ENCODE results near the gene CLIC1. TPM values are rescaled to one million over a fixed set of nuclear protein-coding genes. Genes with fewer than 3 reads are reported as not detected.

The CLIC1 gene
- total RNA-seq, 1 donor from 2014 or later, result 469 TPM

DNA sequence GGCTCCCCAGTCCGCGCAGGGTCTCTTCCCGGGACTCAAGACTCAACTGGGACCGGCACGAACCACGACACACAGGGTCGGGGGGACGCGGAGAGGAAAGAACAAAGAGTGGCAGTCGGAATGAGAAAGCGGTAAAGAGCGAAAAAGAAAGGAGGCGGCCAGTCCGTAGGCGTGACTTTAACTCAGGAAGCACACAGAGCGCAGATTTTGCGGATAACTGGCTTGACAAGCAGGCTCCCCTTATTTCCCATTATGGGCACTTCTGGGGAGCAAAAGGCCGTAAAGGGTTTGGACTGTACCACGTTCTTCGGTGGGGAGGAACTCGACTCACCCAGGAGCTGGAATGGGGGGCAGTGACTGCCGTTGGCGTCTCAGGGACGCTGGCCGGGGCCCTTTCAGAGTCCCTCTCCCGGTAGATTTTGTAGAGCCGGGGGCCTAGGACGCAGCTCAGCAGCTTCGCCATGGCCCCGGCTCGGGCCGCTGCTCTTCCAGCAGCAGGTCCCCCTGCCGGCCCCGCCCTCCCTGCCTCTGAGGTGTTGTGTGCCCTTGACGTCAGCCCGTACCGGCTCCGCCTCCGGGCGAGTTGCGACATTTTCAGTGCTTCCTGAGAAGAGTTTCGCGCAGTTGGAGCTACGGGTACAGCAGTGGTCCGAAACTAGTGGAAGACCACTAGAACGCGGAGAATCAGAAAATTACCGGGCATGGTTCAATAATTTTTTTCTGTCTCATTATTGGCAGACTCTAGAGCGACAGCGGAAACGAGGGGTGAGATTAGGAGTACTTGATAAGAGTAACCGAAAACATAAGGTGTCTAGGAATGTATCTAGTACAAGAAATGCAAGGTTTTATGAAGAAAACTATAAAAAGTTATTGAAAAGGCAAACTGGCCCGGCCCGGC lies 33.3 kb downstream of the CLIC1 start, which contains the start of gene ABHD16A:
ABHD16A (minus strand) TSS at position 506 of the 898 bp plus-strand sequence; CDS start at position 463, 43 bp downstream.
- DNase-seq (ENCODE audit: low read depth in 2 of 2), result peak; percentile 99

DNA sequence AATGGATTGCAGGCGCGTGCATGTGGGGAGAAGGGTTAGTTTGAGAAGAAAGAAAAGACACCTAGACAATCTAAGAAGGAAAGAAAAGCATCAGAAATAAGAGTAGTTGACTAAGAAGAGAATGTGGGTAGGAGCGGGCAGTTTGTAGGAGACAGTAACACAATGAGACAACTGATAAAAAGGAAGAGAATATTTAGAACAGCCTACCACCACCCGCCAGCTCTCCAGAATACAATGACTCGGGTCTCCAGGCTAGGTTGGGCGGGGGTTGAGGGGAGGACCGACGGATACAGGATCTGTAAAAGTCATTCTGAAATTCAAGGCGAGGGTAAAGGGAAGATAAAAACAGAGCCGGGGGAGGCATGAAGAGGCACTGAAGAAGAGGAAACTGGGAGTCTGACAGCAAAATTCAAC lies 33.9 kb downstream of the CLIC1 start:
- DNase-seq (ENCODE audit: low read depth in 2 of 2), result peak; percentile 31 to 43

DNA sequence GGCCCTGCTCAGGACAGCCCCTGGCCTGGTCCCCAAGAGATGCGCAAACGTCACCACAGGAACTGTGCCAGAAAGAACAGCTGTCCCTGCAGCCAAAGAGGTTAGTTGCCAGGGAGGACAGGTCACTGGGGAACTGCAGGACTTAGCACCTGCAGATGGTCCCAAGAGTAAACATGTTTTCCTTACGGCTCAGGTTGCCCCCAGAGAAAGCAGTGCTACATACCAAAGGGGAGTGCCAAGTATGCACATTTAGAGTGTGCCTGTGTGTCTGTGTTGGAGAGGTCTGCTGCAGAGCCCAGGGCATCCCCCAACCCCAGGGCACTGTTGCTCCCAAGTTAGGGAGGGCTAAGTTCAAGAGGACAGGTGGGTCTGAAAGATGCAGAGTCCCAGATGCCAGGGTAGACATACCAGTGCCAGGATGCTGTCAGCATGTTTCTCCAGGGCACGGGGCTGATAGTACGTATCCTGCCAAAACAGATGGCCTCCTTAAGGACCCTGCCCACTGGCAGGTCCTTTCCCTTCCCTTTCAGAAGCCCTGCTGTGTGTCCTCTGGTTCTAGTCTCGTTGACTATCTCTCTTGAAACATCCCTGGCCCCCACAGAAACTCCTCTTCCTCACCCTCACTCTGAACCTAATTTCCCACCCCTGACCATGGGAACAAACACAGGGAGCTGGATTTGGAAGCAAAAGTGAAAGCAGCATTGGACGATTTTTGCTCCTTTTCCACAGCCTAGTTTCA lies 34.5 kb downstream of the CLIC1 start:
- DNase-seq (ENCODE audit: low read depth in 2 of 2), result peak; percentile 55 to 61

DNA sequence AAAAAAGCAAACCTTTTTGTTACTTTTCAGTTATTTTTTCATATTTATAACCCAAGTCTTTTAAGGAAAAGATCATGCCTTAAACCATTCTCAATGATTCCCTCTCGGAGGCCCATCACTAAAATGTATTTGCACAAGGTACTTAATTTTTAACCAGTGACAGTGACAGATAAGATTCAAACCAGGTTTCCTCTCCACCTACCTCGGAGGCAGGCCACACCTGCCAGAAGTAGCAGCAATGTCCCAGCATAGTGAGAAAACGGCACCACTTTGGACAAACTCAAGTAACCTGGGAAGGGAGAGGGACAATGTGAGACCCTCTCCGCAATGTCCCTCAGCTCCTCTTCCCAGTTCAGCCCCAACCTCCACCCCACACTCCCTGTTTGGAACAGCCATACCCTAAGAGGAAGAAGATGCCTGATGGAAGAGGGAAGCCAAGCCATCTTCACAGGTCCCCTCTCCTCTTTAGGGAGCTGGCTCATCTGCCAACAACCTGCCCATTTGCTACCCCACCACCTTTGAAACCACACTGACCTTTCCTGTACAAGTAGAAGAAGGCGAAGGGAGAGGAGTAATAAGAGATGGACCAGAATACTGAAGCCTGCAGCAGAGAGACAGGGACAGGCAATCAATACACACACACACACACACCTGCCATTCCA lies 35.5 kb downstream of the CLIC1 start:
- DNase-seq (ENCODE audit: low read depth in 2 of 2), result no peak

DNA sequence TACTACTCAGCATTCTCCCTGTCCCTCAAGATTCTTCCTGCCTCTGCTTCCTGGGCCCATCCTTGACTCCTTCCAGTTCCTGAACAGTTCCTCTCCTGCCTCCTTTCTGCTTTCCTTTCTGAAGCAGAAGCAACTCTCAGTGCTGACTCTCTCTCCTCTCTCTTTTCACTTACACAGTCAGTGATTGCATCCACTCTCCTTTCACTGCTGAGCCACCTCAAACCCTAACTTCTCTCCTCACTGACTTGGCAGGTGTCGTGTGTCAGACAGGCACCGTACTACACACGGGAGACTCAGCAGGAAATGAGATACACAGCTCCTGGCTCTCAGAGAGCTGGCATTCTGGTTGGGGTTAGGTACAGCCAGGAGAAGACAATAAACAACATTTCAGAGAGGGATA lies 38.8 kb downstream of the CLIC1 start:
- no peak for DNase-seq (ENCODE audit: low read depth in 2 of 2)

DNA sequence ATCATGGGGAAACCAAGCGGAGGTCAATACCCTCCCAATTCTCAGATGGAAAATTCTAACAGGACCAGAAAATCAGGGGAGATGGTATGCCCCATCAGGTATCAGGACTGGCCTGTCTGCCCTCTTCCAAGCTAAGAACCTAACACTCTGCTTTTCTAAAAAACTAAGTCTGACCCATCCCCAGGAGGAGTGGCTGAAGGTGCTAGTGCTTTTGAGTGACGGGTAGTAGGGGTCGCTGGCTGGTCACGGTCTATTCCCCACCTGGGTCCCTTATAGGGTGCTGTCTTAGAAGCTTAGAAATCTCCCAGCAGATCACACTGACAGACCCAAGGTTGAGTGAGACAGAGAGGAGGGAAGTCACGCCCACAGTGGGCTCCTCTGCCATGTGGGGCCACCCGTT lies 42.8 kb downstream of the CLIC1 start:
- DNase-seq (ENCODE audit: low read depth in 2 of 2), result no peak

DNA sequence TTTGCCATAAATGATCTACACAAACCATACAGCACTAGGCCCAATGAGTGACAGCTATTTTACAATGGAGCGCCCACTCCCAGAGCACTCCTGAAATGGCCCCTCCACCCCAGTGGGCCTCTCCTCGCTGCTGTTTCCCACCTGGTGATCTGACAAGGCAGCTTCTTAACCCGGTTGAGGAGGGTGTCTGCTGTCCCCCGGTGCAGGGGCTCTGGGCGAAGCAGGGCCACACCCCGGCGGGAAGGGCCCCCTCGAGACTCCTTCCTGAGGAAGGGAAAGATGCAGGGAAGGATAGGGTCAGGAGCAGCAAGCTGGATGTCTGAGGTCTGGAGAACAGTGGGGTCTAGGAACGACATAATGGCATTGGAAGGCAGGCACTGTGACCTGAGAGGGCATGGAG lies 43.4 kb downstream of the CLIC1 start:
- DNase-seq (ENCODE audit: low read depth in 2 of 2), result no peak

DNA sequence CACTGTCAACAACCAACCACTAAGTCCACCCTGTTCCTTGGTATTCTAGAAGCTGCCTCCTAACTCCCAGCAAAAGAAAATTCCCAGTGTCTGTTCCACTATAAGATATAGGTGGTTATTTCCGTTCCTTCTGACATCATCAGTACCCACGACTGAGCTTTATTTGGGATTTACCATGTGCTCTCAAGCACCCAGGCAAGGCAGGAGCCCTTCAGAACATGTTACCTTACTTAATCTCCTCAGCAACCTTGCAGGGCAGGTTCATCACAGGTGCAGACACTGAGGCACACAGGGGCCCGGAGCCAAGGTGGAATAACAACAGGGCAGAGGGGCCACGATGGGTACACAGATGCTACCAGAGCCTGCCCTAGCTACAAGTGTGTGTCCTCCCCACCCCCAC lies 44.0 kb downstream of the CLIC1 start:
- no peak for DNase-seq (ENCODE audit: low read depth in 2 of 2)

DNA sequence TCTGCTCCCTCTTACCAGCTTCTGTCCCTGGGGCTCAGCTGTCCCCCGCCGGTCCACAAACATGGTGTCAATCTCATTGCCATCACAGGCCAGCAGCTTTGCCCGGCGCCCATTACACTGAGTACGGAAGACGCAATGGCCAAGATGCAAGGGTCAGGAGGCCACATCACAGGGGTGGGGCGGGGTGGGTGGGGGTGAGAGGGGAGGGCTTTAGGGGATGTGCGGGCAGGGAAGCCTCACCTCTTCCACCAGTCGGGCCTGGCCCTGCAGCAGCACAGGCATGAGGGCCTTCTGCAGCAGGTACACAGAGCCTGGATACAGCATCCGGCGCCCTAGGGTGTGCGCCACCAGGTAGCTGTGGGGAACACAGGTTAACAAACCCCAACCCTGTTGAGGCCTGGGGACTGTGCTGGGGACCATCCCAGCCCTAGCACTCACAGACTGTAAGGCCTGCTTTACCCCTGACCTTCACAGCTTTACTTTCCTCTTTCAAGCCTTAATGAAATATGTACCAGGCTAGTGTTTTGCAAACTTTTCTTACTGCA lies 44.7 kb downstream of the CLIC1 start:
- no peak for DNase-seq (ENCODE audit: low read depth in 2 of 2)

DNA sequence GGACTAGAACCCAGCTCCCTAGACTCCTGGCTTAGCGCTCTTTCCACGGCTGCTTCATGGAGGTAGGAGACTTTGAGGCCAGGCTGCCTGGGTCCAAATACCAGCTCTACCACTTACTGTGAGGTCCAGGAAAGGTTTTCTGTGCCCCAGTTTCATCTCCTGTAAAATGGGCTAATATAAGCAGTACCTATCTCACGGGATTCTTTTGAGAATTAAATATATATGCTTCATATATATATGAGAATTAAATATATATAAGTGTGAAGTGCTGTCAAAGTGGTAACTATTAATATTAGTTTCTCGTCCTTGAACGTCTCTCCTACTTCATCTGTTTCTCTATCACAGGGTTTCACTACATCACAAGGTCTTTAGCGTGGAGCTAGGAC lies 45.3 kb downstream of the CLIC1 start:
- DNase-seq (ENCODE audit: low read depth in 2 of 2), result no peak

DNA sequence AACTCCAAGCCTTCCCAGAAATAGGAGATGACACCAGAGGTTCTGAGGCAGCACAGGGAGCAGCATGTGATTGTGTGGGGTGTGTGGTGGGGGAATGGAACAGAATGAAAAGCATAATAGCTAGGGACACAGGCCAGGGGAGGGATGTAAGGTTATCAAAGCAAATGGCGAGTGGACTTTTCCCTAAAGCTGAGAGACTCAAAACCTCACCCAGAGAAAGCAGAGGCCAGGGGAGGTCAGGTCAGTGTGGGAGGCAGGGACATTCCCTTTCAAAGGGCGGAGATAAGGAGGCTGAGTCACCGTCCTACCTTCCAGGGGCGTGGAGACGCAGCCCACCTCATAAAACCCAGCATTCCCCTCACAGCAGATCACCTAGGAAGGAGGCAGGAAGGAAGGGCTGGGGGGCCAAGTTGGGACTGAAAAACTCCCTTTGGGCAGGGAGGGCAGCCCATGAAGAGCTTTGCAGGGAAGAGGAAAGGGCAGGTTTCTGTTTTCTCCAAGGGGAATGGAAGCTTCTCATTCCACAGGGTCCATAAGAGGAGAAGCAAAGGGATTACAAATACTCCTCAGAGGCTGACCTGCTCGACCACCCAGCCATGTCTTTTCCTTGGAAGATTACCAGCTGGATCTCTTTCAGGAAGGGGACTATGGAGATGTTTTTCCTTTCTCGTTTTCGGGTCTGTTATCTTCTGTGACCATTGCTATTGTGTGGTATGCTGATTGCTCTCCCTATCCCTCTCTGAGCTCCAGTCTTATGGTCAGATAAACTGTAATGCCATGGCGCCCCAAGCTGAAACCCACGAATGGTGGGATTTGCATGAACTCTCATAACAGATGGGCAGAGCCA lies 45.9 kb downstream of the CLIC1 start:
- DNase-seq (ENCODE audit: low read depth in 2 of 2), result no peak

DNA sequence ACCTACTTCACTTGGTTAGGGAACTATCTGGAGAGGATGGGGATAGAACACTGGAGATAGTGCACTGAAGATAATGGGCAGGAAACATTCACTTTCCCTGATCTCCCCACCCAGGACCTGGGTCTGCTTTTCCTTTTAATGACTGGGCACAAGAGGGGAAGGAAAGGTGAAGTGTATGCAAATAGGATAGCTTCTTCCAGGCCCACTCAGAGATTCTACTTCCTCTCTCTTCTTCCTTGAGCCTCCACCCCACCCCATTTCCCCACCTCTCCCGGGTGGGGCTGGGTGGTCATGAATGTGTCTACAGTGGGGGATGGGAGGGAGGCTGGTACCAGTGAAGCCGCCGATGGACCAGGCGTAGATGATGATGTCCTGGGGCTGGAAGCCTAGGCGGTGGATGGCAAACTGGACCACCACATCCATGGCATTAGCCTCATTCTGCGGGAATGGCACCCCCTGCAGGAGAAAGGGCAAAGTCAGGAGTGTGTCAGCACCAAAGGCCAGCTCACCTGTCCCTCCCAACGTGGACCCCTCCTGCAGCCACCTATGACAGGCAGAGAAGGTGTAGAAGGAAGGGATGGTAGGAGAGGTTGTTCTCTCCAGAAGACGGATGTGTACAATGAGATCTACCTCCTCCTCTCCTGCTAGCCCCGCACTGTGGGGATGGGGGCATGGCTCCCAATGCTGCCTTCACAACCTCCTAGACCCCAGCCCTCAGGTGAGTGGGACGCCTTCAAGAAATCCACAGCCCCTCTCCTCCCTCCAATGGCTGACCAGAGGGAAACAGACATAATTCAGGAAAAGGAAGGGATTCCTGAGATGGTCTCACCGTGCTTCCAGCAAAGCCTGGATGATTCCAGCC lies 46.9 kb downstream of the CLIC1 start:
- peak in 1 of 2 donors; percentile 29 for DNase-seq (ENCODE audit: low read depth in 2 of 2)

DNA sequence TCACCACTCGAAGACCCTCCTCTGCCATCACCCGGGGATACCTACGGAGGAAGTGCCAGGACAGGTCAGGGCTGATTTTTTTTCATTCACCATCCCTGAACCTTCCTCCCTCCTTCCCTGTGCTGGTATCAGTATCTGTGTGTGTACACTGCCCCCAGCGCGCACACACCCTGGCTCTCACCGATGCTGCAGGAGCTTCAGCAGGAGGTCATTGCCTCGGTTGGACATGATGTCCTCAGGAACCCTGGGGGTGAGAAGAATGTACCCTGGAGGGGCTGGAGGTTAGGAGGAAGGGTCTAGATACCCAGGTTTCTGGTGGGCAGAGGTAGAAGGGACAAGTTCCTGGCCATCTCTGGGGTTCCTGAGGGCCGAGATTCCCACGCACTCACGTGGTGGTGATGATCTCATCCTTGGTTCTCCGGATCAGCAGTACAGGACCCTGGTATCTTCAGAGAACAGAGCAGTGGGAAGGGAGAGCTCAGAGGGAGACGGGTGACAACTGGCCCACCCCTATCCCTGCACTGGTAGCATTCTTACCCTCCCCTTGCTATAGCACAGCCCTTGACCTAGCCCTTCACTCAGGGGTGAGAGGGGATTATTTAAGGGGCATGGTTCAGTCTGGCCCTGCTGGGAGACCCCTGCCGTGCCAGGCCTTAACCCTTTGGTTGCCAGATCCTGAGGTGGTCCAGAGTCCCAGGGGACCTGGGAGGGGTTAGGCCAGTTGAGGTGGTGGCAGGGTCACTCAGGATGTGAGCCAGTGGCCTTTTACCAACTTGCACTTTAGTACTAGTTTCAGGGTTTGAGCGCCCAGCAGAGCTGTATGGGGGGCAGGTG lies 48.3 kb downstream of the CLIC1 start:
- DNase-seq (ENCODE audit: low read depth in 2 of 2), result no peak

DNA sequence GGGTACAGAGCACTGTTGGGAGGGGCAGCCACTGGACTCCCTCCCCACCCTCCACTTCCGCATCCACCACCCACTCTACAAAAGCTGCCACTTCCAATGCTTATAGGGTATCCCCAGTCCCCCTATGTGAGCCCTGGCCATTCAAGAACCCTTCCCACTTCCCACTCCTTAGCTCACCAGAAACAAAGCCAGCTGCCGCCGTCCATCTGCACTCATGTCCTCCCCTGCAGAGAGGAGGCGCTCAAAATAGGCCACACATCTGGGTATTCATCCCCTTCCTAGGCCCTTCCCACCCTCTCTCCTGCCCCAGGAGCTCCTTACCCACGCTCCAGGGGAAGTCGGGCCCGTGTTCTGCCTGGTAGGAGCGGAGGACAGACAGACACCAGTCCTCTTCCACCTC lies 49.0 kb downstream of the CLIC1 start:
- DNase-seq (ENCODE audit: low read depth in 2 of 2), result no peak

DNA sequence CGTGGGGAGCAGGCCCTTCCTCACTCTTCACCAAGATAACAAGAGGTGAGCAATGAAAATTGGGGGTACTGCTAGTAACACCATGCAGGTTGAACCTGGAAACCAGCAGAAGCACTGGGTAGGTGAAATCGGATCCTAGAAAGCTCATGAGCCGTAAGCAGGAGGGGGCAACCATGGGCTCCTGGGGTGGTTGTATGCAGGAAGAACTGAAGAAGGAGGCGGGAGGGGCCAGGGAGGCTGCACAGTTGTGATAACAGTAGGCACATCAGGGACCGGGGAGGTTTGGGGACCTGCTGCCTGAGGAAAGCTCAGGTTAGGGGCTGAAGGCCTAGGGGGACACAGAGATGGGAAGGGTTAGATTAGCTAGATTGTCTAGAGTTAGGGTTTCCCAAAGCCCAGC lies 49.8 kb downstream of the CLIC1 start:
- no peak for DNase-seq (ENCODE audit: low read depth in 2 of 2)

DNA sequence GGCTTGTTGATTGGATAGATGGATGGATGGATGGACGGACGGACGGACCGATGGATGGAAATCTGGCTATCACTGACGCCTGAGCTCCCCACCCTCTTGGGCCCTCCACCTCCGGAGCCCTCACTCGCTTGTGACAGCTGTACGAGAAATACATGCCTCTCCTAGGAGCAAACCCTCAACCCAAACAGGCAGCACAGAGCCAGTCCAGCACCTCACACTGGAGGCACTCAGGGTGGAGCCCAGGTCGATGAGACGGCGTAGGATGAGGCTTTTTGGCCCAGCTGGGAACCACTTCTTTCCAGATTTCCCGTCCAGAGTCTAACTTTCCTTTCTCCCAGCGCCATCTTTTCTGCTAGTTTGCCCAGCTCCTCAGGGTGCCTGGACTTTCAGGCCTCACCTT lies 52.7 kb downstream of the CLIC1 start:
- DNase-seq (ENCODE audit: low read depth in 2 of 2), result no peak

DNA sequence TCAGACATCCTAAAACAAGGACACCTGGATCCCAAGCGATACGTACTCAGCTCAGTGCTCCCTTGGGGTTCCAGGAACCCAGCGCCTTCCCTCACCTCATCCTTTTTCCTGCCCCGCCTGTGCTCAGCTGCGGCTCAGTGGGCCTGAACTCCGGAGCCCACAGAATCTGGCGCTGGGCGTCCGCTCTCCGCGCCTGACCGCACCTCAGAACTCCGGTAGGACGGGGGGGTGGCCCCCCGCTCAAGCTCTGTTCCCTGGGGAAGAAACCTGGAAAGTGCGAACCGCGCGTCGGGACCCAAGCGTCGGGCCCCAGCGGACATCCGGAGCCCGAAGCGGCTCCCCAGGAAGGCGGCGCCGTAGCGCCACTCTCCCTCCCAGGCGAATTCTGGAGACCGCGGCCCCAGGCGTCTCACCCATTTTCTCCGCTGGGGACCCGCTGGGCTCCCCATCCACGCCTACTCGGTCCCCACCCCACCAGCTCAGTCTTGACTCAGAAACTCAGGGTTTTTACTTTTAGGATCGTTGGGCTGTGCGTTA lies 55.1 kb downstream of the CLIC1 start:
- peak in 1 of 2 donors; percentile 42 for DNase-seq (ENCODE audit: low read depth in 2 of 2)

All from lung microvascular endothelial cell (primary cell).